BJ (cell line): ENCODE measurements around the gene CFAP97D1. TPM values are rescaled to one million over a fixed set of nuclear protein-coding genes. Genes with fewer than 3 reads are reported as not detected.

ENCODE experiments used
- CTCF ChIA-PET: fragments of 350-600 bp; formaldehyde crosslinking; extraction: SDS; loops from one replicate; lab custom pipeline; 2021; ENCODE audit warnings: antibody characterized with exemption, inconsistent platforms; lab: Yijun Ruan, JAX
- POLR2A ChIA-PET: fragments of 300-600 bp; sonication (Branson Sonifier 250); formaldehyde crosslinking; extraction: SDS; loops from one replicate; lab custom pipeline; 2021; ENCODE audit warnings: antibody characterized with exemption; lab: Charles Lee
- DNase-seq: peaks from one replicate; pipeline ENCODE4 v3.0.0-alpha.2; 2011; ENCODE audit warnings: low read depth
- H3K27me3 ChIP-seq: 2 replicates; pipeline ENCODE4 v1.6.0; 2011; ENCODE audit warnings: low read length; ENCODE audit not compliant: control insufficient read depth, insufficient read depth
- H3K36me3 ChIP-seq: 2 replicates; pipeline ENCODE4 v1.5.1; 2011; ENCODE audit warnings: low read length; ENCODE audit not compliant: control insufficient read depth, insufficient read depth
- H3K4me3 ChIP-seq: 2 replicates; pipeline ENCODE4 v1.5.1; 2011; ENCODE audit warnings: low read depth, mild to moderate bottlenecking, control low read depth, low read length
- CTCF ChIP-seq: IDR thresholded peaks from 2 replicates; pipeline ENCODE4 v1.5.1; 2011; ENCODE audit warnings: low read depth, mild to moderate bottlenecking, control low read depth, inconsistent platforms, low read length, moderate library complexity; ENCODE audit not compliant: insufficient read depth
- polyA plus RNA-seq: library from polyadenylated mRNA; depleted of rRNA; stranded (reverse); fragments of >200 nt; gene quantifications from 2 replicates; pipeline ENCODE4 v1.2.3, GENCODE V29; 2011

The CFAP97D1 gene
- polyA plus RNA-seq, 1 experiment = not detected

- POLR2A ChIA-PET = no interaction called here
- TF ChIP-seq CTCF = no peak
- H3K36me3 ChIP-seq = no peaks in the 10 kb centered on the region
- CTCF ChIA-PET = no interaction called here
- H3K27me3 ChIP-seq = peaks cover 13% of the 10 kb centered on the region
- H3K4me3 ChIP-seq = no peak overlapping the region
- DNase-seq = peak; percentile 27
Measured at GRCh38 chr17:43784068-43784467, 3.8 kb downstream of the CFAP97D1 start.

- TF ChIP-seq CTCF = no peak
- POLR2A ChIA-PET = no interaction called here
- Histone ChIP-seq H3K27me3 (peaks cover 12% of the 10 kb centered on the region), H3K36me3 (no peaks in the 10 kb centered on the region), H3K4me3 (no peak overlapping the region)
- CTCF ChIA-PET = interaction anchor here (1.1 kb wide), 1 partner anchor 24 kb away, joined by 3 read pairs; no protein-coding TSS in a partner anchor
- DNase-seq = peak; percentile 42
Measured at GRCh38 chr17:43784628-43785101, 4.4 kb downstream of the CFAP97D1 start.

GRCh38 chr17:43787728-43788127 lies 7.5 kb downstream of the CFAP97D1 start:
- ChIA-PET POLR2A (interaction anchor here (0.8 kb wide), 1 partner anchor 1055 kb away, joined by 4 read pairs; no protein-coding TSS in a partner anchor), CTCF (interaction anchor here (1.7 kb wide), 1 partner anchor 58 kb away, joined by 5 read pairs; no protein-coding TSS in a partner anchor)
- Histone ChIP-seq H3K27me3 (peaks cover 7% of the 10 kb centered on the region), H3K36me3 (no peaks in the 10 kb centered on the region), H3K4me3 (no peak overlapping the region)
- no peak for DNase-seq
- TF ChIP-seq CTCF = no peak

- POLR2A ChIA-PET = no interaction called here
- CTCF ChIA-PET = interaction anchor here (1.7 kb wide), 1 partner anchor 57 kb away, joined by 5 read pairs; no protein-coding TSS in a partner anchor
- Histone ChIP-seq H3K27me3 (peaks cover 7% of the 10 kb centered on the region), H3K4me3 (no peak overlapping the region), H3K36me3 (no peaks in the 10 kb centered on the region)
- TF ChIP-seq CTCF = no peak
- no peak for DNase-seq
Measured at GRCh38 chr17:43788540-43788939, 8.3 kb downstream of the CFAP97D1 start.

- no peak for TF ChIP-seq CTCF
- ChIA-PET POLR2A (no interaction called here), CTCF (interaction anchor here (0.9 to 2.2 kb wide), 2 partner anchors 57 to 66 kb away, joined by 5 to 13 read pairs; partner anchors contain the start of gene CD300LG)
- Histone ChIP-seq H3K4me3 (no peak overlapping the region), H3K36me3 (no peaks in the 10 kb centered on the region), H3K27me3 (peaks cover 7% of the 10 kb centered on the region)
- no peak for DNase-seq
Measured at GRCh38 chr17:43789482-43789881, 9.2 kb downstream of the CFAP97D1 start.
